ENCODE data around the gene ALG12.

- TF ChIP-seq POLR2A (IDR thresholded peaks at IDR 0.05; ENCODE audit: low read depth, low read length) (no peak), POLR2AphosphoS5 (IDR thresholded peaks at IDR 0.05; ENCODE audit: low read depth, low read length) (no peak), TAF1 (IDR thresholded peaks at IDR 0.05; ENCODE audit: borderline replicate concordance, low read depth, low read length) (no peak)
Observed at GRCh38 chr22:49858827-49859226, 59.4 kb downstream of the ALG12 start.
